HepG2 (cell line): ENCODE data around the gene MYBL2. TPM values are rescaled to one million over a fixed set of nuclear protein-coding genes. Genes with fewer than 3 reads are reported as not detected.

ENCODE experiments used
- ATAC-seq: fragments of 200-7000 bp; cut with Tn5 transposase; 3 replicates; pipeline ENCODE4 v1.9.1; 2020; ENCODE audit warnings: mild to moderate bottlenecking, moderate library complexity
- BruUV-seq: library from RNA; stranded (reverse); fragments of 400-500 nt; replicated peaks from 2 replicates; lab custom pipeline; 2021; lab: Mats Ljungman, UMichigan
- CTCF ChIA-PET: fragments of 300-600 bp; formaldehyde crosslinking; extraction: SDS; loops from one replicate; lab custom pipeline; 2021; ENCODE audit warnings: low total read pairs, inconsistent platforms, low intra/inter-chr PET ratio; lab: Yijun Ruan, JAX
- POLR2A ChIA-PET: fragments of 350-600 bp; sonication (Branson Sonifier 250); formaldehyde crosslinking; loops from one replicate; lab custom pipeline; 2020; ENCODE audit warnings: antibody characterized with exemption, inconsistent platforms; lab: Yijun Ruan, JAX
- DNase-seq: peaks from one replicate; pipeline ENCODE4 v3.0.0-alpha.2; 2015; ENCODE audit warnings: low spot score
- FAIRE-seq: peaks from 3 replicates; lab custom pipeline; 2011; peaks lifted over from hg19 to GRCh38; lab: Jason Lieb, UNC
- H2AFZ ChIP-seq: one replicate; pipeline ENCODE4 v1.6.1; 2011; ENCODE audit warnings: low read length, inconsistent platforms
- H3K27ac ChIP-seq: fragments of 300-600 bp; 3 replicates; pipeline ENCODE4 v1.8.0; 2011; ENCODE audit warnings: mixed run types, mild to moderate bottlenecking, mixed read lengths, low read length, inconsistent platforms; ENCODE audit not compliant: insufficient read depth; ENCODE audit errors: extremely low read length
- H3K27me3 ChIP-seq, 2 experiments: fragments of 200-600 bp in 1 of 2; 2 replicates in 1 of 2; 3 replicates in 1 of 2; pipeline versions ENCODE4 v1.6.0 to v1.8.0; 2011; ENCODE audit warnings: low read length in 2 of 2, mild to moderate bottlenecking in 2 of 2, moderate library complexity in 2 of 2, inconsistent platforms in 1 of 2; ENCODE audit not compliant: insufficient read depth in 2 of 2, control insufficient read depth in 1 of 2
- H3K36me3 ChIP-seq, 2 experiments: fragments of 200-600 bp in 1 of 2; replicated peaks in 1 of 2; 2 replicates in 1 of 2; 3 replicates in 1 of 2; pipeline versions ENCODE4 v1.5.1 to v1.8.0; 2011; ENCODE audit warnings: low read length in 2 of 2, inconsistent platforms in 1 of 2; ENCODE audit not compliant: insufficient read depth in 2 of 2, control insufficient read depth in 1 of 2
- H3K4me1 ChIP-seq: 2 replicates; pipeline ENCODE4 v1.5.1; 2012; ENCODE audit warnings: low read length, inconsistent platforms; ENCODE audit not compliant: insufficient read depth
- H3K4me2 ChIP-seq: 2 replicates; pipeline ENCODE4 v1.6.0; 2011; ENCODE audit warnings: low read depth, low read length, inconsistent platforms
- H3K4me3 ChIP-seq, 3 experiments: fragments of 200-600 bp in 1 of 3; sonication (generic), shearing (Covaris generic) in 1 of 3; replicated peaks in 1 of 3; 2 replicates each; pipeline ENCODE4 v1.5.1; 2011 to 2016; ENCODE audit warnings: low read length in 3 of 3, inconsistent platforms in 2 of 3, low read depth in 2 of 3, mild to moderate bottlenecking in 2 of 3, control low read depth in 1 of 3, mixed read lengths in 1 of 3; ENCODE audit not compliant: insufficient read depth in 1 of 3
- H3K79me2 ChIP-seq: one replicate; pipeline ENCODE4 v1.6.1; 2011; ENCODE audit warnings: low read length, inconsistent platforms; ENCODE audit not compliant: insufficient read depth
- H3K9ac ChIP-seq: 2 replicates; pipeline ENCODE4 v1.6.0; 2011; ENCODE audit warnings: mild to moderate bottlenecking, low read depth, low read length, inconsistent platforms; ENCODE audit not compliant: insufficient read depth
- H3K9me3 ChIP-seq: 2 replicates; pipeline ENCODE4 v1.5.1; 2012; ENCODE audit warnings: mild to moderate bottlenecking, low read length
- H4K20me1 ChIP-seq: 2 replicates; pipeline ENCODE4 v1.6.0; 2011; ENCODE audit warnings: inconsistent platforms, mild to moderate bottlenecking, low read length, moderate library complexity; ENCODE audit not compliant: insufficient read depth
- CEBPZ ChIP-seq: IDR thresholded peaks from 2 replicates; pipeline ENCODE4 v1.6.1; 2012; ENCODE audit warnings: low read length, improper control_type of control experiment
- GZF1 ChIP-seq: sonication (generic); formaldehyde crosslinking; IDR thresholded peaks from 2 replicates; pipeline ENCODE4 v1.5.1; 2020; ENCODE audit warnings: mild to moderate bottlenecking, missing genetic modification reagents
- HNF4A ChIP-seq: sonication (generic); formaldehyde crosslinking; IDR thresholded peaks from 2 replicates; pipeline ENCODE4 v1.4.0; 2020; ENCODE audit warnings: missing genetic modification reagents
- PRPF4 ChIP-seq: fragments of 200-400 bp; formaldehyde crosslinking; IDR thresholded peaks from 2 replicates; pipeline ENCODE4 v1.6.1; 2016; ENCODE audit warnings: low read length, low read depth; ENCODE audit not compliant: poor library complexity, severe bottlenecking
- TBX3 ChIP-seq: fragments of 450-650 bp; IDR thresholded peaks from 2 replicates; pipeline ENCODE4 v1.6.1; 2017; ENCODE audit warnings: antibody characterized with exemption, mild to moderate bottlenecking, inconsistent platforms, borderline replicate concordance
- ZBTB33 ChIP-seq: sonication (generic); formaldehyde crosslinking; IDR thresholded peaks from 2 replicates; pipeline ENCODE4 v1.4.0; 2020; ENCODE audit warnings: missing genetic modification reagents
- ZNF276 ChIP-seq: sonication (generic); formaldehyde crosslinking; IDR thresholded peaks from 2 replicates; pipeline ENCODE4 v1.4.0; 2020; ENCODE audit warnings: mild to moderate bottlenecking, low read depth, missing genetic modification reagents
- ZNF337 ChIP-seq: sonication (generic); formaldehyde crosslinking; IDR thresholded peaks from 2 replicates; pipeline ENCODE4 v1.5.1; 2020; ENCODE audit warnings: missing genetic modification reagents, low read depth, mild to moderate bottlenecking, borderline replicate concordance
- ZNF720 ChIP-seq: sonication (generic); formaldehyde crosslinking; IDR thresholded peaks from 2 replicates; pipeline ENCODE4 v1.4.0; 2020; ENCODE audit warnings: missing genetic modification reagents
- WGBS: methylation state at CpG from one replicate; pipeline ENCODE4 v1.1.6; 2017; ENCODE audit warnings: low lambda C conversion rate; 5-methylcytosine and 5-hydroxymethylcytosine counted together
- in situ Hi-C: cut with HindIII; loops from 2 replicates; pipeline ENCODE4 v1.10.0; 2017; ENCODE audit warnings: low pct_unique_long_range_greater_than_20kb; ENCODE audit not compliant: extremely low pct_ligation_motif_present
- intact Hi-C: fragments of 100-400 bp; cut with micrococcal nuclease; formaldehyde crosslinking; loops from one replicate; pipeline ENCODE4 v1.10.0; 2022; ENCODE audit not compliant: unreplicated experiment
- polyA plus RNA-seq, 8 experiments: library from polyadenylated mRNA; depleted of rRNA in 3 of 8; stranded (reverse) in 7 of 8; unstranded in 1 of 8; fragments of >200 nt; fragmentation: Illumina TruSeq in 4 of 8; extraction: Trizol in 4 of 8; gene quantifications; 2 replicates each; pipeline versions ENCODE4 v1.2.1 to v1.2.3, GENCODE V29; 2011 to 2016; ENCODE audit warnings: low read depth in 4 of 8, missing spikeins in 1 of 8, mixed read lengths in 1 of 8; ENCODE audit not compliant: insufficient read depth in 1 of 8
- total RNA-seq, 5 experiments: library from RNA; depleted of rRNA; stranded (reverse); fragments of >200 nt; fragmentation: Illumina TruSeq; extraction: Trizol; gene quantifications; 2 replicates each; pipeline ENCODE4 v1.2.3, GENCODE V29; 2016; ENCODE audit warnings: low read depth in 1 of 5

Gene MYBL2
- total and polyA plus RNA-seq, 2 of the 13 experiments (the other 11 are each of a cell fraction or from before 2014, with no cell fraction given) = 11.9 to 66.2 TPM

DNA sequence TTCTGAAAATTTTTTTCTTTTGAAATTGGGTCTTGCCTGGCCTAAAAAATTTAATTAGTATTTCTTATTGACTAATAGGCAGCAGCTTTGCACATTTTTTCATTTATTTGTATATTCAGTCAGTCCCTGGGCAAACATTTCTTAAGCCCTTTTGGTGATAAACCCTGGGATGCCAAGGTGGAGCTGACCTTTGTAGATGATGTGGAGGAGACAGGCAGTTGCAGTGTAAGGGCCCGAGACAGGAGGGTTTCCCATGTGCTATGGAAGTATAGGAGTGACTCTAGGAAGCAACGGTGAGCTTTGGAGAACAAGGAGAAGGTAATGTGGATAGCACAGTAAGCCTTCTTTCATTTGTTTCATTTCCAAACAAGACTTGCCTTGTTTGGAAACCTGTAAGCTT lies 3.5 kb downstream of the MYBL2 start (continued):
- no peak for TF ChIP-seq ZNF720

DNA sequence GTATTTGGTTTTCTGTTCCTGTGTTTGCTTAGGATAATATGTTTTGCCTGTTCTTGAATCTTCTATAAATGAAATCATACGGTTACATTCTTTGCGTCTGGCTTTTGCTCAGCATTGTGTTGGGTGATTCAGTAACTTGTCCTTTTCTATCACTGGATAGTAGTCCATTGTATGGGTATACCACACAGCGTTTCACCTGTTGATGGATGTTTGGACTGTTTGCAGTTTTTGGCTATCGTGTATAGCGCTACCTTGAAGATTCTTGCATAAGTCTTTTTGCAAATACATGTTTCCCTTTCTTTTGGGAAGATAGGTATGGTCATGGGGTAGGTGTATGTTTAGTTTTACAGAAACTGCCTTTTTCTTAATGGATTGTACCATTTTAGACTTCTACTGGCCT lies 9.5 kb downstream of the MYBL2 start:
- POLR2A ChIA-PET = no interaction called here
- FAIRE-seq (no peak), DNase-seq (no peak), ATAC-seq (no peak)
- intact Hi-C loops (no loop called here), in situ Hi-C loops (no loop called here)
- BruUV-seq = no TSS peak
- WGBS = 91% methylated on average over 5 of the region's 5 CpGs
- Histone ChIP-seq H3K27ac (no peak overlapping the region), H2AFZ (no peak overlapping the region), H3K9me3 (no peaks in the 10 kb centered on the region), H3K4me2 (no peak overlapping the region), H3K79me2 (no peaks in the 10 kb centered on the region), H3K36me3 (peaks cover 2 to 15% of the 10 kb centered on the region in 2 experiments; a peak in 4 of 5 replicates), H3K4me3 (no peak overlapping the region), H3K27me3 (no peaks in the 10 kb centered on the region), H4K20me1 (no peaks in the 10 kb centered on the region), H3K9ac (no peak overlapping the region), H3K4me1 (peaks cover 31% of the 10 kb centered on the region)
- CTCF ChIA-PET = no interaction called here
- peak; percentile 62; the same call in 1 of the 2 replicates for TF ChIP-seq ZBTB33 (CRISPR knock-in tag)
- TF ChIP-seq GZF1 (CRISPR knock-in tag) = no peak

DNA sequence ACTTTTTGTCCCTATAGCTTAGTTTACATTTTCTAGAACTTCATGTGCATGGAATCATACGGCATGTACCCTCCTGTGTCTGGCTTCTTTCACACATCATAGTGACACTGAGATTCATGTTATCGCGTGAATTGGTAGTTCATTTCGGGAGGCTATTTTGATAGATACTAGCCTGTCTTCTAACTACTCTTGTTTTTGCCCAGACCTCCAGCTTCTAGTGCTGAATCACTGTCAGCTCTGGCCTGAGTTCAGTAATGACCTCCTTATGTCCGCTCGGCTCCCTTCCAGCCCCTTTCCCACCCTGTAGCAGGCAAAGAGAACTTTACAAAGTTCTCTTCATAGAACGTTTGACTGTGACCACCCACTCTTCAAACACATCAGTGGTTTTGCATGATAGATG lies 14.1 kb downstream of the MYBL2 start:
- no TSS peak for BruUV-seq
- TF ChIP-seq ZNF720 = no peak
- TF ChIP-seq ZNF337 = no peak
- no peak for TF ChIP-seq TBX3
- no peak for TF ChIP-seq CEBPZ
- no peak for TF ChIP-seq PRPF4
- TF ChIP-seq ZNF276 (CRISPR knock-in tag) = no peak
- TF ChIP-seq HNF4A (CRISPR knock-in tag) = no peak

More for the DNA sequence above, 14.1 kb downstream of the MYBL2 start:
- H3K4me1 ChIP-seq = peaks cover 15% of the 10 kb centered on the region
- H2AFZ ChIP-seq = no peak overlapping the region
- no peaks in the 10 kb centered on the region for H3K9me3 ChIP-seq
- CTCF ChIA-PET = no interaction called here
- no peak for ATAC-seq
- WGBS = 96% methylated on average over 7 of the region's 7 CpGs
- no peak overlapping the region for H3K4me2 ChIP-seq
- no peak for FAIRE-seq
- H3K4me3 ChIP-seq = no peak overlapping the region
- no peak overlapping the region for H3K9ac ChIP-seq
- intact Hi-C loops (no loop called here), in situ Hi-C loops (no loop called here)
- no peaks in the 10 kb centered on the region for H4K20me1 ChIP-seq
- H3K36me3 ChIP-seq = peaks cover 4 to 30% of the 10 kb centered on the region in 2 experiments; a peak in 3 of 5 replicates
- no peak overlapping the region for H3K27ac ChIP-seq
- no peaks in the 10 kb centered on the region for H3K79me2 ChIP-seq
- POLR2A ChIA-PET = no interaction called here
- H3K27me3 ChIP-seq = no peaks in the 10 kb centered on the region
- DNase-seq = no peak
